IMR-90 (cell line): Measurements from ENCODE around the gene FRMPD4. TPM values are rescaled to one million over a fixed set of nuclear protein-coding genes. Genes with fewer than 3 reads are reported as not detected.

Source experiments
- ATAC-seq: fragments of 200-7000 bp; cut with Tn5 transposase; 2 replicates; pipeline ENCODE4 v1.9.1; 2020; ENCODE audit warnings: low read depth, mild to moderate bottlenecking, moderate library complexity
- BruUV-seq: library from RNA; stranded (reverse); fragments of 400-500 nt; replicated peaks from 2 replicates; lab custom pipeline; 2021; lab: Mats Ljungman, UMichigan
- CTCF ChIA-PET: fragments of 300-600 bp; formaldehyde crosslinking; extraction: SDS; loops from one replicate; lab custom pipeline; 2021; ENCODE audit warnings: antibody characterized with exemption; lab: Yijun Ruan, JAX
- POLR2A ChIA-PET: fragments of 300-600 bp; sonication (Branson Sonifier 250); formaldehyde crosslinking; loops from one replicate; lab custom pipeline; 2022; ENCODE audit warnings: antibody characterized with exemption; ENCODE audit not compliant: unreplicated experiment; lab: Charles Lee
- DNase-seq: peaks from one replicate; pipeline ENCODE4 v3.0.0; 2013
- H2AFZ ChIP-seq: replicated peaks from 2 replicates; pipeline ENCODE3; 2013; ENCODE audit warnings: low read length, mild to moderate bottlenecking; ENCODE audit not compliant: poor library complexity
- H2AK5ac ChIP-seq: 2 replicates; pipeline ENCODE4 v1.6.1; 2013; ENCODE audit warnings: low read depth, low read length, inconsistent platforms
- H2AK9ac ChIP-seq: replicated peaks from 2 replicates; pipeline ENCODE3; 2013; ENCODE audit warnings: mild to moderate bottlenecking, low read depth, low read length, moderate library complexity; ENCODE audit not compliant: poor library complexity
- H2BK120ac ChIP-seq: 2 replicates; pipeline ENCODE4 v1.6.1; 2013; ENCODE audit warnings: low read depth, low read length, inconsistent platforms
- H2BK15ac ChIP-seq: 3 replicates; pipeline ENCODE4 v1.6.1; 2013; ENCODE audit warnings: low read depth, low read length, inconsistent platforms
- H2BK20ac ChIP-seq: 2 replicates; pipeline ENCODE4 v1.6.1; 2013; ENCODE audit warnings: low read depth, mild to moderate bottlenecking, inconsistent platforms, low read length, moderate library complexity
- H2BK5ac ChIP-seq: 2 replicates; pipeline ENCODE4 v1.6.1; 2013; ENCODE audit warnings: mild to moderate bottlenecking, low read depth, low read length, inconsistent platforms; ENCODE audit not compliant: poor library complexity, severe bottlenecking
- H3K14ac ChIP-seq: replicated peaks from 2 replicates; pipeline ENCODE4 v1.6.1; 2013; ENCODE audit warnings: low read depth, low read length, inconsistent platforms
- H3K18ac ChIP-seq: 2 replicates; pipeline ENCODE4 v1.6.1; 2013; ENCODE audit warnings: low read depth, low read length, control low read depth
- H3K23ac ChIP-seq: 2 replicates; pipeline ENCODE4 v1.6.1; 2013; ENCODE audit warnings: low read depth, low read length, inconsistent platforms
- H3K27ac ChIP-seq: 2 replicates; pipeline ENCODE4 v1.5.1; 2013; ENCODE audit warnings: mild to moderate bottlenecking, control low read depth, low read length; ENCODE audit not compliant: insufficient read depth
- H3K27me3 ChIP-seq: 2 replicates; pipeline ENCODE4 v1.6.1; 2013; ENCODE audit warnings: low read length; ENCODE audit not compliant: control insufficient read depth, insufficient read depth
- H3K36me3 ChIP-seq: 2 replicates; pipeline ENCODE4 v1.6.1; 2013; ENCODE audit warnings: low read length, mixed read lengths; ENCODE audit not compliant: control insufficient read depth, insufficient read depth
- H3K4ac ChIP-seq: 2 replicates; pipeline ENCODE4 v1.6.1; 2013; ENCODE audit warnings: low read depth, low read length, inconsistent platforms
- H3K4me1 ChIP-seq: 2 replicates; pipeline ENCODE4 v1.6.1; 2013; ENCODE audit warnings: low read length, mixed read lengths; ENCODE audit not compliant: control insufficient read depth, insufficient read depth
- H3K4me2 ChIP-seq: 2 replicates; pipeline ENCODE4 v1.6.1; 2013; ENCODE audit warnings: low read depth, mild to moderate bottlenecking, control low read depth, low read length, moderate library complexity
- H3K4me3 ChIP-seq: 2 replicates; pipeline ENCODE4 v1.5.1; 2013; ENCODE audit warnings: low read depth, mild to moderate bottlenecking, control low read depth, low read length, moderate library complexity; ENCODE audit not compliant: insufficient read depth
- H3K56ac ChIP-seq: 2 replicates; pipeline ENCODE4 v1.6.1; 2013; ENCODE audit warnings: low read length, inconsistent platforms; ENCODE audit not compliant: insufficient read depth; ENCODE audit errors: extremely low read depth
- H3K79me1 ChIP-seq, 2 experiments: 2 replicates each; pipeline ENCODE4 v1.6.1; 2013; ENCODE audit warnings: low read length in 2 of 2, inconsistent platforms in 1 of 2, low read depth in 1 of 2
- H3K9ac ChIP-seq: 2 replicates; pipeline ENCODE4 v1.6.1; 2013; ENCODE audit warnings: low read depth, low read length, control low read depth
- H3K9me1 ChIP-seq: 2 replicates; pipeline ENCODE4 v1.6.1; 2013; ENCODE audit warnings: low read length, inconsistent platforms; ENCODE audit not compliant: insufficient read depth
- H3K9me3 ChIP-seq: 2 replicates; pipeline ENCODE4 v1.6.1; 2013; ENCODE audit warnings: low read length; ENCODE audit not compliant: control insufficient read depth, insufficient read depth
- H4K20me1 ChIP-seq: 2 replicates; pipeline ENCODE4 v1.6.1; 2013; ENCODE audit warnings: low read length, inconsistent platforms; ENCODE audit not compliant: insufficient read depth
- H4K5ac ChIP-seq: 2 replicates; pipeline ENCODE4 v1.6.1; 2013; ENCODE audit warnings: mild to moderate bottlenecking, low read depth, low read length, control low read depth
- H4K8ac ChIP-seq, 2 experiments: 2 replicates each; pipeline ENCODE4 v1.6.1; 2013; ENCODE audit warnings: low read depth in 2 of 2, low read length in 2 of 2, control low read depth in 1 of 2, inconsistent platforms in 1 of 2
- H4K91ac ChIP-seq: 2 replicates; pipeline ENCODE4 v1.6.1; 2013; ENCODE audit warnings: low read depth, low read length, inconsistent platforms; ENCODE audit not compliant: insufficient read depth
- BHLHE40 ChIP-seq: fragments of 150-350 bp; IDR thresholded peaks from 2 replicates; pipeline ENCODE4 v1.6.1; 2016; ENCODE audit warnings: mild to moderate bottlenecking, low read depth, low read length
- MAFK ChIP-seq: IDR thresholded peaks from 2 replicates; pipeline ENCODE4 v1.6.1; 2012; ENCODE audit warnings: low read depth, low read length, improper control_type of control experiment
- MAZ ChIP-seq: IDR thresholded peaks from 2 replicates; pipeline ENCODE4 v1.6.1; 2012; ENCODE audit warnings: low read depth, mild to moderate bottlenecking, low read length, improper control_type of control experiment, moderate library complexity, borderline replicate concordance
- NFE2L2 ChIP-seq: fragments of 150-350 bp; IDR thresholded peaks from 2 replicates; pipeline ENCODE4 v1.6.1; 2016; ENCODE audit warnings: low read depth, mild to moderate bottlenecking, low read length
- POLR2A ChIP-seq: IDR thresholded peaks from 2 replicates; pipeline ENCODE4 v1.6.1; 2012; ENCODE audit warnings: mild to moderate bottlenecking, low read depth, low read length
- RCOR1 ChIP-seq: IDR thresholded peaks from 2 replicates; pipeline ENCODE4 v1.6.1; 2012; ENCODE audit warnings: mild to moderate bottlenecking, low read length, improper control_type of control experiment; ENCODE audit not compliant: insufficient replicate concordance
- RFX5 ChIP-seq: IDR thresholded peaks from 2 replicates; pipeline ENCODE4 v1.8.0; 2012; ENCODE audit warnings: low read depth, mild to moderate bottlenecking, low read length, moderate library complexity
- dilution Hi-C: fragments of 300-500 bp; cut with HindIII; formaldehyde crosslinking; loops from one replicate; pipeline ENCODE4 v1.14.3; 2018; ENCODE audit warnings: low sequenced_read_pairs; ENCODE audit not compliant: unreplicated experiment
- in situ Hi-C: fragments of 300-500 bp; cut with MboI; formaldehyde crosslinking; loops from 3 replicates; pipeline ENCODE4 v1.14.3; 2019; ENCODE audit warnings: low sequenced_read_pairs, inconsistent platforms, mixed read lengths
- intact Hi-C: fragments of 100-400 bp; cut with micrococcal nuclease; formaldehyde crosslinking; loops from 2 replicates; pipeline ENCODE4 v1.10.0; 2022
- polyA plus RNA-seq, 3 experiments: library from polyadenylated mRNA; depleted of rRNA; stranded (reverse); fragments of >200 nt; gene quantifications; 2 replicates each; pipeline ENCODE4 v1.2.3, GENCODE V29; 2012; ENCODE audit warnings: low replicate concordance in 1 of 3
- total RNA-seq: library from RNA; depleted of rRNA; stranded (reverse); fragments of >200 nt; gene quantifications from 2 replicates; pipeline ENCODE4 v1.2.3, GENCODE V29; 2012
- TF ChIP-seq, protein P1 (sequence below): fragments of 150-350 bp; IDR thresholded peaks from 2 replicates; pipeline ENCODE4 v1.6.1; 2017; ENCODE audit warnings: mild to moderate bottlenecking, antibody characterized with exemption, low read length, low read depth
- TF ChIP-seq, protein P2 (sequence below): conservative IDR thresholded peaks from 2 replicates; pipeline ENCODE4 v1.5.1; 2012; ENCODE audit warnings: mild to moderate bottlenecking, low read depth, low read length, improper control_type of control experiment
- TF ChIP-seq, protein P3 (sequence below): fragments of 150-350 bp; IDR thresholded peaks from 2 replicates; pipeline ENCODE4 v1.6.1; 2016; ENCODE audit warnings: low read depth, mild to moderate bottlenecking, low read length, moderate library complexity, borderline replicate concordance

Gene FRMPD4
- total and polyA plus RNA-seq, 2 of the 4 experiments (the other 2 are of a cell fraction): 0.53 to 1.1 TPM

GRCh38 chrX:12686331-12686730 is 548.1 kb downstream of the FRMPD4 start:
- no peak overlapping the region for H3K9ac ChIP-seq
- no peak overlapping the region for H3K56ac ChIP-seq
- H3K4ac ChIP-seq: no peak overlapping the region
- H3K79me1 ChIP-seq: no peaks in the 10 kb centered on the region
- no peak overlapping the region for H2AK5ac ChIP-seq
- intact Hi-C loops: no loop called here
- H3K27ac ChIP-seq: no peak overlapping the region
- H3K9me1 ChIP-seq: no peaks in the 10 kb centered on the region
- H2AK9ac ChIP-seq: no peak overlapping the region
- TF ChIP-seq NFE2L2: no peak
- TF ChIP-seq BHLHE40: no peak
- no peak for TF ChIP-seq RFX5
- TF ChIP-seq, protein P1, sequence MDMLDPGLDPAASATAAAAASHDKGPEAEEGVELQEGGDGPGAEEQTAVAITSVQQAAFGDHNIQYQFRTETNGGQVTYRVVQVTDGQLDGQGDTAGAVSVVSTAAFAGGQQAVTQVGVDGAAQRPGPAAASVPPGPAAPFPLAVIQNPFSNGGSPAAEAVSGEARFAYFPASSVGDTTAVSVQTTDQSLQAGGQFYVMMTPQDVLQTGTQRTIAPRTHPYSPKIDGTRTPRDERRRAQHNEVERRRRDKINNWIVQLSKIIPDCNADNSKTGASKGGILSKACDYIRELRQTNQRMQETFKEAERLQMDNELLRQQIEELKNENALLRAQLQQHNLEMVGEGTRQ: no peak
- TF ChIP-seq RCOR1: no peak
- TF ChIP-seq MAZ: no peak
- no peak for TF ChIP-seq POLR2A
- TF ChIP-seq, protein P2, sequence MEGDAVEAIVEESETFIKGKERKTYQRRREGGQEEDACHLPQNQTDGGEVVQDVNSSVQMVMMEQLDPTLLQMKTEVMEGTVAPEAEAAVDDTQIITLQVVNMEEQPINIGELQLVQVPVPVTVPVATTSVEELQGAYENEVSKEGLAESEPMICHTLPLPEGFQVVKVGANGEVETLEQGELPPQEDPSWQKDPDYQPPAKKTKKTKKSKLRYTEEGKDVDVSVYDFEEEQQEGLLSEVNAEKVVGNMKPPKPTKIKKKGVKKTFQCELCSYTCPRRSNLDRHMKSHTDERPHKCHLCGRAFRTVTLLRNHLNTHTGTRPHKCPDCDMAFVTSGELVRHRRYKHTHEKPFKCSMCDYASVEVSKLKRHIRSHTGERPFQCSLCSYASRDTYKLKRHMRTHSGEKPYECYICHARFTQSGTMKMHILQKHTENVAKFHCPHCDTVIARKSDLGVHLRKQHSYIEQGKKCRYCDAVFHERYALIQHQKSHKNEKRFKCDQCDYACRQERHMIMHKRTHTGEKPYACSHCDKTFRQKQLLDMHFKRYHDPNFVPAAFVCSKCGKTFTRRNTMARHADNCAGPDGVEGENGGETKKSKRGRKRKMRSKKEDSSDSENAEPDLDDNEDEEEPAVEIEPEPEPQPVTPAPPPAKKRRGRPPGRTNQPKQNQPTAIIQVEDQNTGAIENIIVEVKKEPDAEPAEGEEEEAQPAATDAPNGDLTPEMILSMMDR: no peak
- TF ChIP-seq, protein P3, sequence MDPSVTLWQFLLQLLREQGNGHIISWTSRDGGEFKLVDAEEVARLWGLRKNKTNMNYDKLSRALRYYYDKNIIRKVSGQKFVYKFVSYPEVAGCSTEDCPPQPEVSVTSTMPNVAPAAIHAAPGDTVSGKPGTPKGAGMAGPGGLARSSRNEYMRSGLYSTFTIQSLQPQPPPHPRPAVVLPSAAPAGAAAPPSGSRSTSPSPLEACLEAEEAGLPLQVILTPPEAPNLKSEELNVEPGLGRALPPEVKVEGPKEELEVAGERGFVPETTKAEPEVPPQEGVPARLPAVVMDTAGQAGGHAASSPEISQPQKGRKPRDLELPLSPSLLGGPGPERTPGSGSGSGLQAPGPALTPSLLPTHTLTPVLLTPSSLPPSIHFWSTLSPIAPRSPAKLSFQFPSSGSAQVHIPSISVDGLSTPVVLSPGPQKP: no peak
- TF ChIP-seq MAFK: no peak
- no peak overlapping the region for H2BK120ac ChIP-seq
- dilution Hi-C loops: no loop called here
- no peak overlapping the region for H2BK5ac ChIP-seq
- ChIA-PET CTCF (no interaction called here), POLR2A (no interaction called here)
- no peak overlapping the region for H4K91ac ChIP-seq
- no TSS peak for BruUV-seq
- no peak overlapping the region for H3K14ac ChIP-seq
- H2AFZ ChIP-seq: no peak overlapping the region
- no peaks in the 10 kb centered on the region for H3K27me3 ChIP-seq
- no peaks in the 10 kb centered on the region for H3K36me3 ChIP-seq
- no peak overlapping the region for H2BK15ac ChIP-seq
- no peak overlapping the region for H3K18ac ChIP-seq
- no peaks in the 10 kb centered on the region for H3K4me1 ChIP-seq
- H4K20me1 ChIP-seq: no peaks in the 10 kb centered on the region
- H4K5ac ChIP-seq: no peak overlapping the region
- H3K23ac ChIP-seq: no peak overlapping the region
- no peaks in the 10 kb centered on the region for H3K9me3 ChIP-seq
- DNase-seq: no peak
- no peak overlapping the region for H3K4me2 ChIP-seq
- ATAC-seq: no peak
- no peak overlapping the region for H4K8ac ChIP-seq
- H3K4me3 ChIP-seq: no peak overlapping the region
- no peak overlapping the region for H2BK20ac ChIP-seq
- in situ Hi-C loops: no loop called here
